Pancreas (tissue), 10 donors: ENCODE measurements around the gene HDAC10. TPM values are rescaled to one million over a fixed set of nuclear protein-coding genes. Genes with fewer than 3 reads are reported as not detected.

ENCODE experiments used
- ATAC-seq, 4 donors: fragments of 200-7000 bp; cut with Tn5 transposase; one replicate each; pipeline versions ENCODE4 v1.8.0 to v1.9.1; 2020; ENCODE audit warnings: mild to moderate bottlenecking in 4 of 4, moderate library complexity in 4 of 4
- DNase-seq, 6 donors: peaks; one replicate each; pipeline ENCODE4 v3.0.0-alpha.2; 2020
- FAIRE-seq: peaks from 2 replicates; lab custom pipeline; 2012; peaks lifted over from hg19 to GRCh38; lab: Jason Lieb, UNC
- H3K27ac ChIP-seq, 4 donors: fragments of 200-600 bp; sonication (generic); 1 replicate in 3 of 4; 2 replicates in 1 of 4; pipeline versions ENCODE4 v1.5.0 to v1.8.0; 2020
- H3K27me3 ChIP-seq, 4 donors: fragments of 200-600 bp; one replicate each; pipeline ENCODE4 v1.8.0; 2021
- H3K36me3 ChIP-seq, 3 donors: fragments of 200-600 bp; sonication (generic) in 1 of 3; one replicate each; pipeline versions ENCODE4 v1.5.0 to v1.8.0; 2020 to 2021
- H3K4me1 ChIP-seq, 3 donors: fragments of 200-600 bp; one replicate each; pipeline ENCODE4 v1.8.0; 2021
- H3K4me3 ChIP-seq, 4 donors: fragments of 200-600 bp; sonication (generic) in 2 of 4; one replicate each; pipeline versions ENCODE4 v1.5.0 to v1.8.0; 2020 to 2021
- H3K9me3 ChIP-seq, 4 donors: fragments of 200-600 bp; one replicate each; pipeline ENCODE4 v1.8.0; 2021
- CTCF ChIP-seq, 4 donors: fragments of 200-600 bp; sonication (generic) in 3 of 4; IDR thresholded peaks; one replicate each; pipeline versions ENCODE4 v1.5.0 to v1.8.0; 2021; ENCODE audit warnings: antibody characterized with exemption in 4 of 4
- WGBS, 2 donors: extraction: QIAGEN DNeasy Blood & Tissue Kit; methylation state at CpG; one replicate each; pipeline ENCODE4 v1.1.7; 2013; 5-methylcytosine and 5-hydroxymethylcytosine counted together
- intact Hi-C, 3 donors: fragments of 100-400 bp; cut with DNase I; formaldehyde crosslinking; loops; one replicate each; pipeline versions ENCODE4 v1.11.1 to v1.14.2; 2022
- polyA plus RNA-seq, 2 donors: library from polyadenylated mRNA; stranded (reverse); fragments of 200-250 nt; gene quantifications; one replicate each; pipeline ENCODE4 v1.2.3, GENCODE V29; 2013
- total RNA-seq, 6 donors: library from RNA; stranded (reverse); fragmentation: NEBNext Ultra II Directional in 4 of 6; extraction: Animal tissue kit (Norgen Biotek cat#: 25700) in 4 of 6; gene quantifications; one replicate each; pipeline versions ENCODE4 v1.2.1 to v1.2.4, GENCODE V29; 2021 to 2023
- donor health status: healthy with polysubstance abuse.
- donor health status: DM: no; HTN: no; CAD: no; lungs with moderate emphysema.
- donor health status: DM: no; HTN: no; CAD: no.
- donor health status: control.
- donor health status: control.
- donor health status: Bipolar disorder and iron deficiency.
- donor health status: DM: yes; HTN: yes; CAD: no.
- donor health status: DM: no; HTN: no; CAD: no.
- donor health status: DM: no; HTN: no; CAD: no.
- donor health status: DM: yes; HTN: yes; CAD: no.

HDAC10 gene
- 10 to 100 TPM; 17.0 to 40.7 (median 19.1) TPM for total RNA-seq
- polyA plus RNA-seq, result 10 to 100 TPM; 67.7 to 78.3 TPM

GRCh38 chr22:50250555-50251476 is at the start of gene HDAC10:
Gene HDAC10, minus strand, starts transcription at chr22:50251265. Its CDS starts 233 bp downstream, at chr22:50251032.
- Histone ChIP-seq H3K4me1 (peaks cover 10 to 17% (median 12%) of the 10 kb centered on the region in 3 donors), H3K27ac (peak within 1 kb of the TSS; percentile 20 to 75 (median 48)), H3K9me3 (no peaks in the 10 kb centered on the region), H3K27me3 (no peaks in the 10 kb centered on the region), H3K4me3 (peak within 1 kb of the TSS; percentile 49 to 84 (median 63)), H3K36me3 (no peaks in the 10 kb centered on the region)
- WGBS, 2 donors, result 1 to 2% methylated on average over 69 to 81 of the region's 81 CpGs
- TF ChIP-seq CTCF (IDR thresholded peaks at IDR 0.05), result no peak
- intact Hi-C loops, result loop anchor here in 1 of 3 donors (5.0 kb wide), 1 partner anchor 91 kb away; the partner anchor contains the start of gene PPP6R2
- peak; percentile 81 to 87 (median 86) for ATAC-seq
- DNase-seq, result peak in 5 of 6 donors; percentile 76 to 92 (median 82)
- FAIRE-seq, result no peak

DNA sequence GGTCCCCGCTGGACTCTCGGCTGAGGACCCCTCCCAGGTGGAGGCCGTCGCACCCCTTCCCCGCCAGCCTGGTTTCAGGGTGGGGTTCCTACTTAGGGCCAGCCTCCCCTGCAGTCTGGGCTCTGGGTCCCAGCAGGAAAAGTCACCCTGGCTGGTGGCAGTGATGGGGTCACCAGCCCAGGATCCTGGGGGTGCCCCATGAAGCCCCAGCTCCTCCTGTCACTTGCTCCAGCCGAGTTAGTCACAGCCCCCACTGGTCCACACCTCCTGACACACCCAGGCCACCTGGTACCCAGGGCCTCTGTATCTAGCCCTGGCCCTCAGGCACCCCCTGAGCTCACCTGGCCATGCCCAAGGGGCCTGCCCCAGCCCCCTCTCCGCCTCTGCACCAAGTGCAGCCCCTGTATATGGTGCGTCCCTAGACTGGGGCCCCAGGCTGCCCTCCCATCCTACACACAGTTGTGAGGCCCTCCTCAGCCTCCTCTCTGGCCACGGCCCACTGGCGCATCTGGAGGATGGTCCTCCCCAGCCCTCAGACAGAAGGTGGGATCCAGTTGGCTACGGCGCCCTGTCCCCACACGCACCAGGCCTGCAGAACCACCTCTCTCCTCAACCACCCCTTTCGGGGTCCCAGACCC is 49.7 kb upstream of the HDAC10 start:
- no peaks in the 10 kb centered on the region for H3K27me3 ChIP-seq
- no peaks in the 10 kb centered on the region for H3K36me3 ChIP-seq
- no peak for TF ChIP-seq CTCF (IDR thresholded peaks at IDR 0.05)
- peak overlapping the region in 2 of 4 donors; percentile 10 to 88 for H3K27ac ChIP-seq
- no peaks in the 10 kb centered on the region for H3K9me3 ChIP-seq
- no peak for DNase-seq
- 90 to 94% methylated on average over 13 to 14 of the region's 14 CpGs for WGBS, 2 donors
- H3K4me1 ChIP-seq, result peaks cover 23 to 69% (median 33%) of the 10 kb centered on the region in 3 donors
- peak overlapping the region in 2 of 4 donors; percentile 6 to 24 for H3K4me3 ChIP-seq
- ATAC-seq, result no peak
- intact Hi-C loops, result no loop called here
- FAIRE-seq, result no peak

- FAIRE-seq (no peak), DNase-seq (peak in 1 of 6 donors; percentile 49), ATAC-seq (no peak)
- H3K4me3 ChIP-seq, result peak overlapping the region in 2 of 4 donors; percentile 17 to 24
- intact Hi-C loops, result no loop called here
- H3K27ac ChIP-seq, result peak overlapping the region; percentile 22 to 52 (median 34)
- no peaks in the 10 kb centered on the region for H3K9me3 ChIP-seq
- 66 to 70% methylated on average over 84 to 93 of the region's 93 CpGs for WGBS, 2 donors
- TF ChIP-seq CTCF (IDR thresholded peaks at IDR 0.05), result no peak
- H3K27me3 ChIP-seq, result no peaks in the 10 kb centered on the region
- H3K36me3 ChIP-seq, result no peaks in the 10 kb centered on the region
- H3K4me1 ChIP-seq, result peaks cover 17 to 66% (median 28%) of the 10 kb centered on the region in 3 donors
Measured at GRCh38 chr22:50299785-50300619, 48.9 kb upstream of the HDAC10 start.

GRCh38 chr22:50298937-50299784 is 48.1 kb upstream of the HDAC10 start:
- no peak for FAIRE-seq
- intact Hi-C loops, result no loop called here
- Histone ChIP-seq H3K4me1 (peaks cover 15 to 67% (median 23%) of the 10 kb centered on the region in 3 donors), H3K27me3 (no peaks in the 10 kb centered on the region), H3K4me3 (peak overlapping the region in 2 of 4 donors; percentile 17 to 24), H3K36me3 (no peaks in the 10 kb centered on the region), H3K27ac (peak overlapping the region; percentile 29 to 52 (median 34)), H3K9me3 (no peaks in the 10 kb centered on the region)
- 70 to 75% methylated on average over 53 to 59 of the region's 59 CpGs for WGBS, 2 donors
- DNase-seq, result no peak
- ATAC-seq, result no peak
- TF ChIP-seq CTCF (IDR thresholded peaks at IDR 0.05), result no peak
